ENCODE results near the gene DNPH1. TPM values are rescaled to one million over a fixed set of nuclear protein-coding genes. Genes with fewer than 3 reads are reported as not detected.
A peak's percentile ranks its signal among the peaks of the same experiment; 100 is the strongest.

Gene DNPH1
- total and polyA plus RNA-seq, 9 of the 15 experiments (the other 6 are each of a cell fraction or from before 2014, with no cell fraction given): 7.3 to 300 (median 68.7) TPM

- H4K20me1 ChIP-seq (replicated peaks; ENCODE audit: control insufficient read depth, insufficient read depth, low read length): no peaks in the 10 kb centered on the region
- ChIA-PET POLR2A (interaction anchor here (0.6 to 4.0 kb wide), 10 partner anchors 9 to 255 kb away, joined by 3 to 40 read pairs (median 4); partner anchors contain the start of genes DNPH1 and SRF), CTCF (ENCODE audit: low intra/inter-chr PET ratio) (interaction anchor here (0.6 to 0.8 kb wide), 2 partner anchors 9 to 47 kb away, joined by 3 to 5 read pairs; no protein-coding TSS in a partner anchor)
- H3K4me1 ChIP-seq (replicated peaks in 1 of 2; ENCODE audit: control insufficient read depth in 2 of 2, insufficient read depth in 2 of 2, low read length in 2 of 2): peaks cover 37 to 51% of the 10 kb centered on the region in 2 experiments
- BruUV-seq (replicated peaks): TSS peak; percentile 94
- ATAC-seq (peak; percentile 1; the same call in 2 of the 3 replicates), DNase-seq (ENCODE audit: extremely low read depth in 1 of 4, low spot score in 3 of 4) (no peak), FAIRE-seq (no peak)
- WGBS (ENCODE audit: insufficient coverage, low coverage, missing lambda C conversion rate): 24% methylated on average over 9 of the region's 9 CpGs
- H3K9me1 ChIP-seq (ENCODE audit: control insufficient read depth, insufficient read depth, low read length): no peaks in the 10 kb centered on the region
- peaks cover 24% of the 10 kb centered on the region; the same call in 2 of the 3 replicates for H3K79me2 ChIP-seq (ENCODE audit: control insufficient read depth, insufficient read depth, low read length)
- H3K4me3 ChIP-seq: peak overlapping the region; percentile 68
- H2AFZ ChIP-seq (ENCODE audit: low read depth, low read length): peak overlapping the region; percentile 89
- peaks cover 61% of the 10 kb centered on the region for H3K36me3 ChIP-seq (ENCODE audit: control insufficient read depth, insufficient read depth, low read length)
- peak overlapping the region; percentile 85 for H3K27ac ChIP-seq (ENCODE audit: extremely low read depth, low read depth, low read length)
- intact Hi-C loops (cut with micrococcal nuclease) (no loop called here), in situ Hi-C loops (cut with MboI) (no loop called here)
- H3K4me2 ChIP-seq (ENCODE audit: insufficient read depth, low read length): peak overlapping the region; percentile 99
- H3K9me3 ChIP-seq (replicated peaks; ENCODE audit: control insufficient read depth, insufficient read depth, low read depth, low read length): no peaks in the 10 kb centered on the region
- no peaks in the 10 kb centered on the region for H3K27me3 ChIP-seq (ENCODE audit: control insufficient read depth in 2 of 2, insufficient read depth in 2 of 2, low read length in 2 of 2)
- peak overlapping the region; percentile 77 to 91 for H3K9ac ChIP-seq (ENCODE audit: insufficient read depth in 1 of 2, low read depth in 2 of 2, low read length in 2 of 2)
- TF ChIP-seq ZNF644 (tag; IDR thresholded peaks at IDR 0.05; ENCODE audit: low read depth): no peak
- TF ChIP-seq SAP30 (IDR thresholded peaks at IDR 0.05; ENCODE audit: borderline replicate concordance, insufficient read depth, low read depth, low read length, poor library complexity, severe bottlenecking): peak; percentile 47
- TF ChIP-seq ATF3 (IDR thresholded peaks at IDR 0.05): peak; percentile 34; the same call in 1 of the 2 replicates
- TF ChIP-seq ATF3 (CRISPR knock-in tag; conservative IDR thresholded peaks at IDR 0.05): no peak
- TF ChIP-seq HIVEP1 (CRISPR knock-in tag; IDR thresholded peaks at IDR 0.05): 0 out of 2 replicates have a peak, but pooled peaks have one; percentile 24
- no peak for TF ChIP-seq CBX5 (IDR thresholded peaks at IDR 0.05; ENCODE audit: borderline replicate concordance, low read depth)
- 0 out of 2 replicates have a peak, but pooled peaks have one; percentile 16 for TF ChIP-seq CREB3 (tag; conservative IDR thresholded peaks at IDR 0.05; ENCODE audit: low read depth)
- TF ChIP-seq TRIM25 (IDR thresholded peaks at IDR 0.05; ENCODE audit: borderline replicate concordance): no peak
- peak; percentile 18; the same call in 1 of the 2 replicates for TF ChIP-seq GTF2E2 (tag; IDR thresholded peaks at IDR 0.05)
- TF ChIP-seq TAL1 (IDR thresholded peaks at IDR 0.05): no peak
- TF ChIP-seq PRMT5 (CRISPR knock-in tag; IDR thresholded peaks at IDR 0.05): no peak
- no peak for TF ChIP-seq MYC (IDR thresholded peaks at IDR 0.05; ENCODE audit: low read depth, low read length)
- TF ChIP-seq MYC (CRISPR knock-in tag; IDR thresholded peaks at IDR 0.05; ENCODE audit: borderline replicate concordance, low read depth): 0 out of 2 replicates have a peak, but pooled peaks have one; percentile 48
- no peak for TF ChIP-seq U2AF1 (optimal IDR thresholded peaks at IDR 0.05; ENCODE audit: low read depth, low read length)
- TF ChIP-seq SNIP1 (IDR thresholded peaks at IDR 0.05; ENCODE audit: low read depth): no peak
- no peak for TF ChIP-seq SMARCB1 (IDR thresholded peaks at IDR 0.05; ENCODE audit: insufficient read length, low read depth)
- no peak for TF ChIP-seq PPARD (CRISPR knock-in tag; IDR thresholded peaks at IDR 0.05)
- no peak for TF ChIP-seq MNT (conservative IDR thresholded peaks at IDR 0.05)
Measured at GRCh38 chr6:43181621-43181941, 47.7 kb downstream of the DNPH1 start.
